HepG2 (cell line): ENCODE data around the gene C3orf62. TPM values are rescaled to one million over a fixed set of nuclear protein-coding genes. Genes with fewer than 3 reads are reported as not detected.

Experiments
- ATAC-seq: fragments of 200-7000 bp; cut with Tn5 transposase; 3 replicates; pipeline ENCODE4 v1.9.1; 2020; ENCODE audit warnings: mild to moderate bottlenecking, moderate library complexity
- BruUV-seq: library from RNA; stranded (reverse); fragments of 400-500 nt; replicated peaks from 2 replicates; lab custom pipeline; 2021; lab: Mats Ljungman, UMichigan
- CTCF ChIA-PET: fragments of 300-600 bp; formaldehyde crosslinking; extraction: SDS; loops from one replicate; lab custom pipeline; 2021; ENCODE audit warnings: low total read pairs, inconsistent platforms, low intra/inter-chr PET ratio; lab: Yijun Ruan, JAX
- POLR2A ChIA-PET: fragments of 350-600 bp; sonication (Branson Sonifier 250); formaldehyde crosslinking; loops from one replicate; lab custom pipeline; 2020; ENCODE audit warnings: antibody characterized with exemption, inconsistent platforms; lab: Yijun Ruan, JAX
- DNase-seq: peaks from one replicate; pipeline ENCODE4 v3.0.0-alpha.2; 2015; ENCODE audit warnings: low spot score
- FAIRE-seq: peaks from 3 replicates; lab custom pipeline; 2011; peaks lifted over from hg19 to GRCh38; lab: Jason Lieb, UNC
- H2AFZ ChIP-seq: one replicate; pipeline ENCODE4 v1.6.1; 2011; ENCODE audit warnings: low read length, inconsistent platforms
- H3K27ac ChIP-seq: fragments of 300-600 bp; 3 replicates; pipeline ENCODE4 v1.8.0; 2011; ENCODE audit warnings: mixed run types, mild to moderate bottlenecking, mixed read lengths, low read length, inconsistent platforms; ENCODE audit not compliant: insufficient read depth; ENCODE audit errors: extremely low read length
- H3K27me3 ChIP-seq, 2 experiments: fragments of 200-600 bp in 1 of 2; 2 replicates in 1 of 2; 3 replicates in 1 of 2; pipeline versions ENCODE4 v1.6.0 to v1.8.0; 2011; ENCODE audit warnings: low read length in 2 of 2, mild to moderate bottlenecking in 2 of 2, moderate library complexity in 2 of 2, inconsistent platforms in 1 of 2; ENCODE audit not compliant: insufficient read depth in 2 of 2, control insufficient read depth in 1 of 2
- H3K36me3 ChIP-seq, 2 experiments: fragments of 200-600 bp in 1 of 2; replicated peaks in 1 of 2; 2 replicates in 1 of 2; 3 replicates in 1 of 2; pipeline versions ENCODE4 v1.5.1 to v1.8.0; 2011; ENCODE audit warnings: low read length in 2 of 2, inconsistent platforms in 1 of 2; ENCODE audit not compliant: insufficient read depth in 2 of 2, control insufficient read depth in 1 of 2
- H3K4me1 ChIP-seq: 2 replicates; pipeline ENCODE4 v1.5.1; 2012; ENCODE audit warnings: low read length, inconsistent platforms; ENCODE audit not compliant: insufficient read depth
- H3K4me2 ChIP-seq: 2 replicates; pipeline ENCODE4 v1.6.0; 2011; ENCODE audit warnings: low read depth, low read length, inconsistent platforms
- H3K4me3 ChIP-seq, 3 experiments: fragments of 200-600 bp in 1 of 3; sonication (generic), shearing (Covaris generic) in 1 of 3; replicated peaks in 1 of 3; 2 replicates each; pipeline ENCODE4 v1.5.1; 2011 to 2016; ENCODE audit warnings: low read length in 3 of 3, inconsistent platforms in 2 of 3, low read depth in 2 of 3, mild to moderate bottlenecking in 2 of 3, control low read depth in 1 of 3, mixed read lengths in 1 of 3; ENCODE audit not compliant: insufficient read depth in 1 of 3
- H3K79me2 ChIP-seq: one replicate; pipeline ENCODE4 v1.6.1; 2011; ENCODE audit warnings: low read length, inconsistent platforms; ENCODE audit not compliant: insufficient read depth
- H3K9ac ChIP-seq: 2 replicates; pipeline ENCODE4 v1.6.0; 2011; ENCODE audit warnings: mild to moderate bottlenecking, low read depth, low read length, inconsistent platforms; ENCODE audit not compliant: insufficient read depth
- H3K9me3 ChIP-seq: 2 replicates; pipeline ENCODE4 v1.5.1; 2012; ENCODE audit warnings: mild to moderate bottlenecking, low read length
- H4K20me1 ChIP-seq: 2 replicates; pipeline ENCODE4 v1.6.0; 2011; ENCODE audit warnings: inconsistent platforms, mild to moderate bottlenecking, low read length, moderate library complexity; ENCODE audit not compliant: insufficient read depth
- ZBTB8A ChIP-seq: sonication (generic); formaldehyde crosslinking; IDR thresholded peaks from 2 replicates; pipeline ENCODE4 v1.4.0; 2020; ENCODE audit warnings: mild to moderate bottlenecking, low read depth, missing genetic modification reagents, borderline replicate concordance
- WGBS: methylation state at CpG from one replicate; pipeline ENCODE4 v1.1.6; 2017; ENCODE audit warnings: low lambda C conversion rate; 5-methylcytosine and 5-hydroxymethylcytosine counted together
- in situ Hi-C: cut with HindIII; loops from 2 replicates; pipeline ENCODE4 v1.10.0; 2017; ENCODE audit warnings: low pct_unique_long_range_greater_than_20kb; ENCODE audit not compliant: extremely low pct_ligation_motif_present
- intact Hi-C: fragments of 100-400 bp; cut with micrococcal nuclease; formaldehyde crosslinking; loops from one replicate; pipeline ENCODE4 v1.10.0; 2022; ENCODE audit not compliant: unreplicated experiment
- polyA plus RNA-seq, 8 experiments: library from polyadenylated mRNA; depleted of rRNA in 3 of 8; stranded (reverse) in 7 of 8; unstranded in 1 of 8; fragments of >200 nt; fragmentation: Illumina TruSeq in 4 of 8; extraction: Trizol in 4 of 8; gene quantifications; 2 replicates each; pipeline versions ENCODE4 v1.2.1 to v1.2.3, GENCODE V29; 2011 to 2016; ENCODE audit warnings: low read depth in 4 of 8, missing spikeins in 1 of 8, mixed read lengths in 1 of 8; ENCODE audit not compliant: insufficient read depth in 1 of 8
- total RNA-seq, 5 experiments: library from RNA; depleted of rRNA; stranded (reverse); fragments of >200 nt; fragmentation: Illumina TruSeq; extraction: Trizol; gene quantifications; 2 replicates each; pipeline ENCODE4 v1.2.3, GENCODE V29; 2016; ENCODE audit warnings: low read depth in 1 of 5
- TF ChIP-seq, protein P1 (sequence below): fragments of 450-650 bp; IDR thresholded peaks from 2 replicates; pipeline ENCODE4 v1.6.1; 2016
- TF ChIP-seq, protein P2 (sequence below): sonication (generic); formaldehyde crosslinking; IDR thresholded peaks from 2 replicates; pipeline ENCODE4 v1.4.0; 2020; ENCODE audit warnings: missing genetic modification reagents

C3orf62 gene
- total and polyA plus RNA-seq, 2 of the 13 experiments (the other 11 are each of a cell fraction or from before 2014, with no cell fraction given) = 1.6 to 3.9 TPM

DNA sequence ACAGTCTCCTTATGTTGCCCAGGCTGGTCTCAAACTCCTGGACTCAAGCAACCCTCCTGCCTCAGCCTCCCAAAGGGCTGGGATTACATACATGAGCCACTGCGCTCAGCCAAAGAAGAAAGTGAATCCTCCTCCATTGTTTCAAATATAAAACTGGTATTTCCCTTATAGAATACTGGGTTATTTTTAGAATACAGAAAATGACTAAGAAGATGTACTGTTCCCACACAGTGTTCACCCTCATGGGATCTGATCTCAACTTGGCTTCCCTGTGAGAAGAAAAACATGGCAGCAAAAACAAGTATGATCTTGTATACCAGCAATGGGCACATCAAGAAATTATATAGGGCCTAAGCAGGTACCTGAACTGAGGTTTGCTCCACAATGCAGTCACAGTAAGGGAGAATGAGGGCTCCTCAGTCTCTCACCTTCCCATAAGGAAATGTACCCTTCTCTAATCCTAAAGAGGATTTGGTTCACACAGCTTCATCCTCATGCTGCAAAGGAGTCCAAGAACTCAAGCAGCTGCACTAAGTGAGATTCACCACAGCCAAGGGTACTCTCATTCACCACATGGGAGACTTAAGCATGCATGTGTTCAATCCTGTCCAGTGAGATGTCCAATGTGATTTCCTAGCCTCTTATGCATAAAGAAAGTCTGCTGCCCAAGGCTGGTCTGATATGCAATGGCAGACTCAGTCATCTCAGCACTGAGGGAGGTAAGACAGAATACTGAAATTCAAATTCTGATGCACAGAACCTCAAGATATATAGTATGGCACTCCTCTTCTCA is 37.1 kb upstream of the C3orf62 start:
- ChIA-PET POLR2A (no interaction called here), CTCF (no interaction called here)
- Histone ChIP-seq H2AFZ (no peak overlapping the region), H4K20me1 (no peaks in the 10 kb centered on the region), H3K9ac (no peak overlapping the region), H3K4me3 (no peak overlapping the region), H3K36me3 (peaks cover 17 to 42% of the 10 kb centered on the region in 2 experiments; a peak in 4 of 5 replicates), H3K27ac (no peak overlapping the region), H3K27me3 (no peaks in the 10 kb centered on the region), H3K4me1 (no peaks in the 10 kb centered on the region), H3K9me3 (no peaks in the 10 kb centered on the region), H3K4me2 (no peak overlapping the region), H3K79me2 (no peaks in the 10 kb centered on the region)
- FAIRE-seq = no peak
- intact Hi-C loops = no loop called here
- no TSS peak for BruUV-seq
- DNase-seq = no peak
- in situ Hi-C loops = no loop called here
- 100% methylated on average over 1 of the region's 1 CpG for WGBS
- no peak for ATAC-seq
- TF ChIP-seq, protein P1, sequence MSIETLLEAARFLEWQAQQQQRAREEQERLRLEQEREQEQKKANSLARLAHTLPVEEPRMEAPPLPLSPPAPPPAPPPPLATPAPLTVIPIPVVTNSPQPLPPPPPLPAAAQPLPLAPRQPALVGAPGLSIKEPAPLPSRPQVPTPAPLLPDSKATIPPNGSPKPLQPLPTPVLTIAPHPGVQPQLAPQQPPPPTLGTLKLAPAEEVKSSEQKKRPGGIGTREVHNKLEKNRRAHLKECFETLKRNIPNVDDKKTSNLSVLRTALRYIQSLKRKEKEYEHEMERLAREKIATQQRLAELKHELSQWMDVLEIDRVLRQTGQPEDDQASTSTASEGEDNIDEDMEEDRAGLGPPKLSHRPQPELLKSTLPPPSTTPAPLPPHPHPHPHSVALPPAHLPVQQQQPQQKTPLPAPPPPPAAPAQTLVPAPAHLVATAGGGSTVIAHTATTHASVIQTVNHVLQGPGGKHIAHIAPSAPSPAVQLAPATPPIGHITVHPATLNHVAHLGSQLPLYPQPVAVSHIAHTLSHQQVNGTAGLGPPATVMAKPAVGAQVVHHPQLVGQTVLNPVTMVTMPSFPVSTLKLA = peak; percentile 78
- no peak for TF ChIP-seq ZBTB8A (CRISPR knock-in tag)
- TF ChIP-seq, protein P2, sequence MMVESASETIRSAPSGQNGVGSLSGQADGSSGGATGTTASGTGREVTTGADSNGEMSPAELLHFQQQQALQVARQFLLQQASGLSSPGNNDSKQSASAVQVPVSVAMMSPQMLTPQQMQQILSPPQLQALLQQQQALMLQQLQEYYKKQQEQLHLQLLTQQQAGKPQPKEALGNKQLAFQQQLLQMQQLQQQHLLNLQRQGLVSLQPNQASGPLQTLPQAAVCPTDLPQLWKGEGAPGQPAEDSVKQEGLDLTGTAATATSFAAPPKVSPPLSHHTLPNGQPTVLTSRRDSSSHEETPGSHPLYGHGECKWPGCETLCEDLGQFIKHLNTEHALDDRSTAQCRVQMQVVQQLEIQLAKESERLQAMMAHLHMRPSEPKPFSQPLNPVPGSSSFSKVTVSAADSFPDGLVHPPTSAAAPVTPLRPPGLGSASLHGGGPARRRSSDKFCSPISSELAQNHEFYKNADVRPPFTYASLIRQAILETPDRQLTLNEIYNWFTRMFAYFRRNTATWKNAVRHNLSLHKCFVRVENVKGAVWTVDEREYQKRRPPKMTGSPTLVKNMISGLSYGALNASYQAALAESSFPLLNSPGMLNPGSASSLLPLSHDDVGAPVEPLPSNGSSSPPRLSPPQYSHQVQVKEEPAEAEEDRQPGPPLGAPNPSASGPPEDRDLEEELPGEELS (CRISPR knock-in tag) = no peak
